ENCODE data around the gene UBE2K.
A peak's percentile ranks its signal among the peaks of the same experiment; 100 is the strongest.
"Not testable (repeated sequence)": the region's sequence is repeated elsewhere in the genome, so short reads cannot be mapped to it uniquely, and the experiment has no call there.

The UBE2K gene, protein sequence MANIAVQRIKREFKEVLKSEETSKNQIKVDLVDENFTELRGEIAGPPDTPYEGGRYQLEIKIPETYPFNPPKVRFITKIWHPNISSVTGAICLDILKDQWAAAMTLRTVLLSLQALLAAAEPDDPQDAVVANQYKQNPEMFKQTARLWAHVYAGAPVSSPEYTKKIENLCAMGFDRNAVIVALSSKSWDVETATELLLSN

DNA sequence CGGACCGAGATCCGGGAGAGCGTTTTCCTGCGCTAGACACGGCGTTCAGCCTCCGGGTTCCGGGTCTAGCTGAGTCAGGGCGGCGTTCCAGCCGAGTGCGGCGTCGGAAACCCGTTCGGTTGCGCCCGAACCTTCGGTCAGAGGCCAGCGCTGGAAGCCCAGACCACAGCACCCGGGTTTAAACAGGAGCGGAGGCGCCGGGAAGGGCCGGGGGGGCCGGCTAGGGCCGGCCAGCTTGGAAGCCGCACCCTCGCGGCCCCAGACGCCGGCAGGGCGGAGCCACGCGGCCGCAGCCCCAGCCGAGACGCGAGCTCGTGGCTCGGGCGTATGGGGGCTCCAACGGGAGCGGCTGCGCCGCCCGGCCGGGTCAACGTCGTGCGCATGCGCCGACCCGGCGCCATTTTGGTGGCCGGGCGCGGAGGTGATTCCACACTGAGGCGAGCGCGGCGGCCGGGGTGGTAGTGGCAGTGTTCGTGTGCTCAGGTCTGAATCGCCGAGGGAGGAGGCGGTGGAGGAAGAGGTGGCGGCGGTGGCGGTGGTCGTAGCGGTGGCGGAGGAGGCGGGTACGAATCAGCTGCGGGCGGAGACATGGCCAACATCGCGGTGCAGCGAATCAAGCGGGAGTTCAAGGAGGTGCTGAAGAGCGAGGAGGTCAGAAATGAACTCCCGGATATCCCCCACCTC is at the start of gene UBE2K:
Gene UBE2K, plus strand, starts transcription at position 397 of the 684 bp plus-strand sequence. Its CDS starts 192 bp downstream, at position 589.
- no peak for FAIRE-seq

DNA sequence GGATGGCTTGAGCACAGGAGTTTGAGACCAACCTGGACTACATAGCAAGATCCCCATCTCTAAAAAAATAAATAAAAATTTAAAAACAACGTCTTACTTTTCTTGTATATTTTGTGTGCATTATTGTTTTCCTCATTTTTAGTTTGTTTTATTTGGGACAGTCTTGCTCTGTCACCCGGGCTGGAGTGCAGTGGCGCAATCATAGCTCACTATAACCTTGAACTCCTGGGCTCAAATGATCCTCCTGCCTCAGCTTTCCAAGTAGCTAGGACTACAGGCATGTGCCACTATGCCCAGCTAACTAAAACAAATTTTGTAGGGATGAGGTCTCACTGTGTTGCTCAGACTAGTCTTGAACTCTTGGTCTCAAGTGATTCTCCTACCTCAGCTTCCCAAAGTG is 49.7 kb upstream of the UBE2K start:
- FAIRE-seq = no peak

- FAIRE-seq = no peak
Measured at GRCh38 chr4:39648827-39649558, 48.9 kb upstream of the UBE2K start.

GRCh38 chr4:39649639-39650265 is 48.2 kb upstream of the UBE2K start:
- no peak for FAIRE-seq

- not testable (repeated sequence) for FAIRE-seq
Measured at GRCh38 chr4:39651586-39651985, 46.4 kb upstream of the UBE2K start.

- no peak for FAIRE-seq
Measured at GRCh38 chr4:39655211-39655610, 42.7 kb upstream of the UBE2K start.

DNA sequence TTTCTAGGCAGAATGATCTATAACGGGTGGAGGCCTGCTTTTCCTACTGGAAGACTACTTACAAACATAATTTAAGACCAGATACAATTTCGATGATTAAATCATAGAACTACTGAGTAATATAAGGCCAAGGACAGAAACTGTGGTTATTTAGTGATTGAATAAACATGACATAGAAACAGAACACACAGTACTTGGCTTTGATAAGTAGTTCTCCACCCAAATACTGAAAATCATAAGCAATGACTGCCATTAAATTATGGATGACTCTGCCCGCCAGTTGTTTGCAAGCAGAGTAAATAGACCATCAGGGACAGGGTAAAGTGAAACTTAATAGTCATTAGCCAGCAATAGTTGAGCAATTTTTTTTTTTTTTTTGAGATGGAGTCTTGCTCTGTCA is 42.1 kb upstream of the UBE2K start:
- no peak for FAIRE-seq

- FAIRE-seq = not testable (repeated sequence)
Measured at GRCh38 chr4:39656638-39657037, 41.3 kb upstream of the UBE2K start.

DNA sequence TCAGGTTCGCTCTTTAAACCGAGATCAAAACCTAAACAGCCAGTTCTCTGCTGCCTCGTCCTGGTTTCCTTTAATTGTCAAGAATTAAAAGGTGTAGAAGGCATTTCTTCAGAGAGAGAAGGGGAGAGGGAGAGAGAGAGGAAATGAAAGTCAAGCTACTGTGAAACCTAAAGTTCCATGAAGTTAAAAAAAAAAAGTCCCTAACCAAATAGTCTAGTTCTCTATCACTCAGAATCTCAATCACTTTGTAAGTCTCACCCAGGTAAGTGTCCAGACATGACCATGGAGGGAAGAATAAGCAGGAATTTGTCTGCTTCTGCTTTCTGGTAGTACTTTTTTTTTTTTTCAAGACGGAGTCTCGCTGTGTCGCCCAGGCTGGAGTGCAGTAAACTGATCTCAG is 40.5 kb upstream of the UBE2K start:
- FAIRE-seq = no peak

DNA sequence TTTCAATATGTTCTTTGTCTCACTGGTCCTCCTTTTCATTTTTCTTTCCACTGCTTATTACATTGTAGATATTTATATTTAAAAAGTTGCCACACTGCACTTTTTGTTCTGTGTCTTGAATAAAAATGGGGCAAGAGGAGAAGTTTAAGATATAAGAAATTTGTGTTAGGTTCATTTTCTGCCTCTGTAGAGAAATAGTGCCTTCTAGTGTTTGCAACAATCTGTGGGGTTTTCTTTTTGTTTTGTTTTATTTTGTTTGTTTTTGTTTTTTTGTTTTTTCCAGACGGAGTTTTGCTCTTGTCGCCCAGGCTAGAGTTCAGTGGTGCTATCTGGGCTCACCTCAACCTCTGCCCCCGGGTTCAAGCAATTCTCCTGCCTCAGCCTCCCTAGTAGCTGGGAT is 39.2 kb upstream of the UBE2K start:
- FAIRE-seq = peak; percentile 77

DNA sequence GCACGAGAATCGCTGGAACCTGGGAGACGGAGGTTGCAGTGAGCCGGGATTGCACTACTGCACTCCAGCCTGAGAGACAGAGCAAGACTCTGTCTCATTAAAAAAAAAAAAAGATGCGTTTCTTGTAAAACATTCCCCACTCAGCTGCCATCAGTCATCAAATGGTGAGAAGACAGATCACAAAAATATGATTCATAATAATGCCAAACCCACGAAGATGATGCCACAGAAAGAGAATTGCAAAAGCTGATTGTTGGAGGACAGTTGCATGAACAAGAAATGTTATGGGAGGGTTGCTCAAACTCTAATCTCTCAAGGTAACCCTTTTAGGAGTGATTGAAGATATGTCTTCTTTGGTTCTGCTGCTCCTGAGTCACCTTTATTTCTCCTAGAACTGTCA is 37.9 kb upstream of the UBE2K start:
- FAIRE-seq = no peak

DNA sequence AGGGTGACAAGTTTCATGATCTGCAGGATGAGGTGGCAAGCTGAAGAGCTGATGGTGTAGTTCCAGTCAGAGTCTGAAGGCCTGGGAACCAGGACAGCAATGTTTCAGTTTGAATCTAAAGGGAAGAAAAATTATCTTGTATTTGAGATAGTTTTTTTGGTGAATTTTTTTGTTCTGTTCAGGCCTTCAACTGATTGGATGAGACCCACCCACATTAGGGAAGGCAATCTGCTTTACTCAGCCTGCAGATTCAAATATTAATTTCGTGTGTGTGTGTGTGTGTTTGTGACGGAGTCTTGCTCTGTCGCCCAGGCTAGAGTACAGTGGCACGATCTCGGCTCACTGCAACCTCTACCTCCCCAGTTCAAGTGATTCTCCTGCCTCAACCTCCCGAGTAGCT is 37.2 kb upstream of the UBE2K start:
- no peak for FAIRE-seq

- no peak for FAIRE-seq
Measured at GRCh38 chr4:39662683-39663082, 35.3 kb upstream of the UBE2K start.

DNA sequence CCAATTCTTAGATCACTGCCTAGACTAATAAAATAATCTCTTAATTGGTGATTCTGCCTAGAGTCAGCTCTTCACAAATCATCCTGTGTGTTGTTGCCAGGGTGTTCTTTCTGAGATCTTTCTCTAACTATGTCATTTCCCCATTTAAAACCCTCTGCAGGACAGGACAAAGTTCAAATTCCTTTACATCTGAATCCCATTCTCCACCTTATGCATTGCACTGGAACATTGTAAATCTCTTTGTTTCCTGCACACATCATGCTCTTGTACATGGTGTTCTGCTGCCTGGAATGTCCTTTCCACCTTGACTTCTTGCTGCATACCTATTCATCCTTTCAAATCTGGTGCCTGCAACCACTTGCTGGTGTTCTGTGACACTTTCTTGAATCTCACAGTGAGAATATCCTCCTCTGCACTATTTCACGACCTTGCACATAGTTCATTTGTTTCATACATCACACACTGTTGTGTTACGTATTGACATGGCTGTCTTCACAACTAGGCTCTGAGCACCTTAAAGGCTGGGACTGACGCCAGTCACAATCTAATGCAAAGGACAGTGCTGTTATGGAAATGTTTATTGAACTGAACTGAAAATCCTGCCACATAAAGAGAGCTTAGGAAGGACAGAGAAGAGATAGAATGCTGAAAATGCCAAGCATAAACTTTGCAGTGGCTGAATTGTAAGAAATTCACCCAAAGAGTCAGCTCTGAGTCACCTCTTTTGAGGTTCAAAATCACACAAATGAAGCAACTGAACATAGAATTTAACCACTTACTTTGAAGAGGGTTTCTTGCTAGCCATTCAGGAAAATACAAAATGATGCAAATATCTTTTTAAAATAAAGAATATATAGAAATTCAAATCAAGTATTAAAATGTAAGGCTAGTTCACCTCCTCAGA is 32.9 kb upstream of the UBE2K start:
- FAIRE-seq = no peak

- no peak for FAIRE-seq
Measured at GRCh38 chr4:39667706-39668105, 30.2 kb upstream of the UBE2K start.

- no peak for FAIRE-seq
Measured at GRCh38 chr4:39668887-39669286, 29.0 kb upstream of the UBE2K start.

DNA sequence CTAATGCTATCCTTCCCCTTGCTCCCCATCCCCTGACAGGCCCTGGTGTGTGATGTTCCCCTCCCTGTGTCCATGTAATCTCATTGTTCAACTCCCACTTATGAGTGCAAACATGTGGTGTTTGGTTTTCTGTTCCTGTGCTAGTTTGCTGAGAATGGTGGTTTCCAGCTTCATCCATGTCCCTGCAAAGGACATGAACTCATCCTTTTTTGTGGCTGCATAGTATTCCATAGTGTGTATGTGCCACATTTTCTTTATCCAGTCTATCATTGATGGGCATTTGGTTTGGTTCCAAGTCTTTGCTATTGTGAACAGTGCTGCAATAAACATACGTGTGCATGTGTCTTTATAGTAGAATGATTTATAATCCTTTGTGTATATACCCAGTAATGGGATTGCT is 27.6 kb upstream of the UBE2K start:
- FAIRE-seq = not testable (repeated sequence)

- FAIRE-seq = not testable (repeated sequence)
Measured at GRCh38 chr4:39675681-39676080, 22.3 kb upstream of the UBE2K start.

GRCh38 chr4:39681003-39681402 is 16.9 kb upstream of the UBE2K start:
- not testable (repeated sequence) for FAIRE-seq

- FAIRE-seq = no peak
Measured at GRCh38 chr4:39682138-39682537, 15.8 kb upstream of the UBE2K start.

DNA sequence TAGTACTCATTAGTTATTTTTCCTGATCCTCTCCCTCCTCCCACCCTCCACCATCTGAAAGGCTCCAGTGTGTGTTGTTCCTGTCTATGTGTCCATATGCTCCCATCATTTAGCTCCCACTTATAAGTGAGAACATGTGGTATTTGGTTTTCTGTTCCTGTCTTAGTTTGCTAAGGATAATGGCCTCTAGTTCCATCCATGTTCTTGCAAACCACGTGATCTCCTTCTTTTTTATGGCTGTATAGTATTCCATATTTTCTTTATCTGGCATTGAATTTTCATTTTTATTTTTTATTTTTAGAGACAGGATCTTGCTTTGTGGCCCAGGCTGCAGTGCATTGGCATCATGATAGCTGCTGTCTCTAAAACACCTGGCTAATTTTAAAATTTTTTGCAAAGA is 11.9 kb upstream of the UBE2K start:
- no peak for FAIRE-seq

- FAIRE-seq = no peak
Measured at GRCh38 chr4:39687014-39687413, 10.9 kb upstream of the UBE2K start.

DNA sequence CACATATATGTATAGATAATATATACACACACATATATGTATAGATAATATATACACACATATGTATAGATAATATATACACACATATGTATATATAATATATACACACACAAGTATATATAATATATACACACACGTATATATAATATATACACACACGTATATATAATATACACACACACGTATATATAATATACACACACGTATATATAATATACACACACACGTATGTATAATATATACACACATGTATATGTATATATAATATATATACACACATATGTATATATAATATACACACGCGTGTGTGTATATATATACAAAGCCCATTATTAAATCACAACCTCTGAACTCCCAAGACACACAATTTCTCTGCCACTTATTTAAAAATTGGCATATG is 8.0 kb upstream of the UBE2K start:
- peak; percentile 97 for FAIRE-seq

Measured in A204.1 (cell line).